ENCODE results near the gene ALG1. TPM values are rescaled to one million over a fixed set of nuclear protein-coding genes. Genes with fewer than 3 reads are reported as not detected.
A peak's percentile ranks its signal among the peaks of the same experiment; 100 is the strongest.
"Not testable (repeated sequence)": the region's sequence is repeated elsewhere in the genome, so short reads cannot be mapped to it uniquely, and the experiment has no call there.

ALG1 gene
- total and polyA plus RNA-seq, 2 of the 13 experiments (the other 11 are each of a cell fraction or from before 2014, with no cell fraction given), result 43.3 to 75.6 TPM

GRCh38 chr16:5134739-5135452 lies 63.3 kb downstream of the ALG1 start:
- 29% methylated on average over 13 of the region's 13 CpGs for WGBS (ENCODE audit: low lambda C conversion rate)
- peak; percentile 100 for ATAC-seq
- TF ChIP-seq TARDBP (CRISPR knock-in tag; IDR thresholded peaks at IDR 0.05), result peak; percentile 85; the same call in 1 of the 2 replicates
- 0 out of 2 replicates have a peak, but pooled peaks have one; percentile 71 for TF ChIP-seq SRY (CRISPR knock-in tag; IDR thresholded peaks at IDR 0.05)
- peak; percentile 61; the same call in 1 of the 2 replicates for TF ChIP-seq ARHGAP35 (CRISPR knock-in tag; IDR thresholded peaks at IDR 0.05; ENCODE audit: borderline replicate concordance)
- TF ChIP-seq TEAD3 (CRISPR knock-in tag; optimal IDR thresholded peaks at IDR 0.05; ENCODE audit: borderline replicate concordance), result peak; percentile 89
- TF ChIP-seq AKAP8 (CRISPR knock-in tag; IDR thresholded peaks at IDR 0.05), result peak; percentile 52; the same call in 1 of the 2 replicates
- 0 out of 2 replicates have a peak, but pooled peaks have one; percentile 16 for TF ChIP-seq ZHX1 (CRISPR knock-in tag; IDR thresholded peaks at IDR 0.05; ENCODE audit: low read depth)
- TF ChIP-seq ZNF224 (CRISPR knock-in tag; IDR thresholded peaks at IDR 0.05), result peak; percentile 83
- peak; percentile 81; the same call in 1 of the 2 replicates for TF ChIP-seq DDIT3 (CRISPR knock-in tag; IDR thresholded peaks at IDR 0.05)
- TF ChIP-seq ZIK1 (CRISPR knock-in tag; IDR thresholded peaks at IDR 0.05; ENCODE audit: borderline replicate concordance, low read depth), result peak; percentile 65; the same call in 1 of the 2 replicates
- peak; percentile 90 for TF ChIP-seq GFI1 (CRISPR knock-in tag; IDR thresholded peaks at IDR 0.05; ENCODE audit: borderline replicate concordance)
- peak; percentile 81 for TF ChIP-seq HNF1B (CRISPR knock-in tag; IDR thresholded peaks at IDR 0.05)
- peak; percentile 70; the same call in 1 of the 2 replicates for TF ChIP-seq TOPORS (CRISPR knock-in tag; IDR thresholded peaks at IDR 0.05)
- TF ChIP-seq TGIF2 (CRISPR knock-in tag; IDR thresholded peaks at IDR 0.05), result peak; percentile 41; the same call in 1 of the 2 replicates
- TF ChIP-seq REPIN1 (CRISPR knock-in tag; IDR thresholded peaks at IDR 0.05; ENCODE audit: borderline replicate concordance, low read depth), result peak; percentile 70; the same call in 1 of the 2 replicates
- 0 out of 2 replicates have a peak, but pooled peaks have one; percentile 49 for TF ChIP-seq GABPB1 (CRISPR knock-in tag; IDR thresholded peaks at IDR 0.05)
- TF ChIP-seq ZNF614 (CRISPR knock-in tag; IDR thresholded peaks at IDR 0.05; ENCODE audit: borderline replicate concordance), result peak; percentile 90
- peak; percentile 34 for TF ChIP-seq ASH2L (IDR thresholded peaks at IDR 0.05; ENCODE audit: insufficient read length, low read depth, low read length)
- TF ChIP-seq ZNF343 (CRISPR knock-in tag; IDR thresholded peaks at IDR 0.05), result peak; percentile 85; the same call in 1 of the 2 replicates
- 0 out of 2 replicates have a peak, but pooled peaks have one; percentile 38 for TF ChIP-seq ATF7-NPFF (CRISPR knock-in tag; IDR thresholded peaks at IDR 0.05; ENCODE audit: low read depth)

More at GRCh38 chr16:5134739-5135452, 63.3 kb downstream of the ALG1 start:
- H3K27ac ChIP-seq (ENCODE audit: extremely low read length, insufficient read depth, low read length), result peak overlapping the region; percentile 73
- in situ Hi-C loops (cut with HindIII; ENCODE audit: extremely low pct_ligation_motif_present, low pct_unique_long_range_greater_than_20kb); intact Hi-C loops (cut with micrococcal nuclease; ENCODE audit: unreplicated experiment); H3K79me2 ChIP-seq (ENCODE audit: insufficient read depth, low read length); H3K36me3 ChIP-seq (replicated peaks in 1 of 2; ENCODE audit: control insufficient read depth in 1 of 2, insufficient read depth in 2 of 2, low read length in 2 of 2); CTCF ChIA-PET (ENCODE audit: low intra/inter-chr PET ratio, low total read pairs); H3K27me3 ChIP-seq (ENCODE audit: control insufficient read depth in 1 of 2, insufficient read depth in 2 of 2, low read length in 2 of 2); BruUV-seq (replicated peaks); H4K20me1 ChIP-seq (ENCODE audit: insufficient read depth, low read length); H2AFZ ChIP-seq (ENCODE audit: low read length): not testable (repeated sequence)
- H3K4me2 ChIP-seq (ENCODE audit: low read depth, low read length), result peak overlapping the region; percentile 61
- DNase-seq (ENCODE audit: low spot score), result peak; percentile 96
- H3K9me3 ChIP-seq (ENCODE audit: low read length), result peaks cover 11% of the 10 kb centered on the region; the same call in 1 of the 2 replicates
- FAIRE-seq, result peak; percentile 80
- peaks cover 60% of the 10 kb centered on the region for H3K4me1 ChIP-seq (ENCODE audit: insufficient read depth, low read length)
- peak overlapping the region in 1 of 3 experiments; percentile 12; a peak in 2 of 6 replicates for H3K4me3 ChIP-seq (replicated peaks in 1 of 3; ENCODE audit: insufficient read depth in 1 of 3, low read depth in 2 of 3, low read length in 3 of 3)
- peak overlapping the region; percentile 19; the same call in 1 of the 2 replicates for H3K9ac ChIP-seq (ENCODE audit: insufficient read depth, low read depth, low read length)
- POLR2A ChIA-PET, result interaction anchor here (0.6 to 1.6 kb wide), 6 partner anchors 9 to 173 kb away, joined by 3 to 18 read pairs (median 4); partner anchors contain the start of genes EEF2KMT and NAGPA
